Fibroblast of skin of left quadriceps (primary cell): ENCODE measurements around the gene COL4A1.
A peak's percentile ranks its signal among the peaks of the same experiment; 100 is the strongest.

ENCODE experiments used
- DNase-seq, 2 experiments: peaks; one replicate each; pipeline ENCODE4 v3.0.0-alpha.2; 2013; ENCODE audit warnings: low read depth in 2 of 2

COL4A1 gene

GRCh38 chr13:110168999-110169933 is 137.7 kb downstream of the COL4A1 start:
- no peak for DNase-seq

GRCh38 chr13:110166598-110166997 is 140.4 kb downstream of the COL4A1 start:
- no peak for DNase-seq

- DNase-seq: no peak
Observed at GRCh38 chr13:110164706-110165105, 142.3 kb downstream of the COL4A1 start.

- DNase-seq: no peak
Observed at GRCh38 chr13:110162866-110163658, 143.9 kb downstream of the COL4A1 start.

GRCh38 chr13:110162053-110162452 is 144.9 kb downstream of the COL4A1 start:
- DNase-seq: no peak

- no peak for DNase-seq
Observed at GRCh38 chr13:110161112-110161882, 145.7 kb downstream of the COL4A1 start.

- no peak for DNase-seq
Observed at GRCh38 chr13:110158226-110158625, 148.7 kb downstream of the COL4A1 start.

- no peak for DNase-seq
Observed at GRCh38 chr13:110157718-110158117, 149.2 kb downstream of the COL4A1 start.

GRCh38 chr13:110156301-110157049 is 150.5 kb downstream of the COL4A1 start:
- DNase-seq: peak in 1 of 2 experiments; percentile 12

- no peak for DNase-seq
Observed at GRCh38 chr13:110155072-110155471, 151.9 kb downstream of the COL4A1 start.

- DNase-seq: no peak
Observed at GRCh38 chr13:110154410-110154933, 152.5 kb downstream of the COL4A1 start.

- no peak for DNase-seq
Observed at GRCh38 chr13:110152351-110152750, 154.6 kb downstream of the COL4A1 start.

GRCh38 chr13:110151462-110151861 is 155.5 kb downstream of the COL4A1 start:
- no peak for DNase-seq

GRCh38 chr13:110150384-110151101 is 156.4 kb downstream of the COL4A1 start:
- peak; percentile 33 to 37 for DNase-seq

- DNase-seq: no peak
Observed at GRCh38 chr13:110149036-110149435, 157.9 kb downstream of the COL4A1 start.

GRCh38 chr13:110140099-110140498 is 166.9 kb downstream of the COL4A1 start:
- DNase-seq: no peak

GRCh38 chr13:110138700-110139036 is 168.3 kb downstream of the COL4A1 start:
- DNase-seq: no peak

- no peak for DNase-seq
Observed at GRCh38 chr13:110138010-110138699, 168.8 kb downstream of the COL4A1 start.

- no peak for DNase-seq
Observed at GRCh38 chr13:110137680-110138009, 169.3 kb downstream of the COL4A1 start.
